H1 (cell line): ENCODE measurements around the gene EIF5A2. TPM values are rescaled to one million over a fixed set of nuclear protein-coding genes. Genes with fewer than 3 reads are reported as not detected.

Experiments used
- CTCF ChIA-PET: fragments of 300-600 bp; sonication (Branson Sonifier 250); formaldehyde crosslinking; loops from one replicate; lab custom pipeline; 2021; ENCODE audit not compliant: partially characterized antibody; lab: Charles Lee
- POLR2A ChIA-PET: fragments of 300-600 bp; sonication (Branson Sonifier 250); formaldehyde crosslinking; loops from one replicate; lab custom pipeline; 2021; ENCODE audit warnings: inconsistent platforms; ENCODE audit not compliant: partially characterized antibody; lab: Charles Lee
- DNase-seq, 2 experiments: peaks; one replicate each; pipeline versions ENCODE4 v3.0.0 to v3.0.0-alpha.2; 2010 to 2022; ENCODE audit warnings: low spot score in 2 of 2, low read depth in 1 of 2, mixed read lengths in 1 of 2
- FAIRE-seq: peaks from 2 replicates; lab custom pipeline; 2011; peaks lifted over from hg19 to GRCh38; lab: Jason Lieb, UNC
- H2AFZ ChIP-seq: 2 replicates; pipeline ENCODE4 v1.8.1; 2012; ENCODE audit warnings: low read length, inconsistent platforms
- H2AK5ac ChIP-seq: 2 replicates; pipeline ENCODE4 v1.6.1; 2013; ENCODE audit warnings: low read depth, low read length
- H2BK120ac ChIP-seq: replicated peaks from 2 replicates; pipeline ENCODE3; 2013; ENCODE audit warnings: low read depth, low read length, inconsistent platforms
- H2BK12ac ChIP-seq: 2 replicates; pipeline ENCODE4 v1.6.1; 2013; ENCODE audit warnings: low read depth, low read length
- H2BK15ac ChIP-seq: 2 replicates; pipeline ENCODE4 v1.6.1; 2013; ENCODE audit warnings: low read length
- H2BK20ac ChIP-seq: 2 replicates; pipeline ENCODE4 v1.6.1; 2013; ENCODE audit warnings: low read length
- H2BK5ac ChIP-seq: 2 replicates; pipeline ENCODE4 v1.6.1; 2013; ENCODE audit warnings: low read depth, low read length
- H3K14ac ChIP-seq: 2 replicates; pipeline ENCODE4 v1.6.1; 2013; ENCODE audit warnings: inconsistent platforms; ENCODE audit not compliant: insufficient read length
- H3K18ac ChIP-seq: 2 replicates; pipeline ENCODE4 v1.6.1; 2013; ENCODE audit warnings: low read length; ENCODE audit errors: extremely low read depth
- H3K23ac ChIP-seq: 2 replicates; pipeline ENCODE4 v1.6.1; 2013; ENCODE audit warnings: inconsistent platforms; ENCODE audit not compliant: insufficient read length
- H3K23me2 ChIP-seq: 2 replicates; pipeline ENCODE4 v1.6.1; 2013; ENCODE audit warnings: low read depth, low read length
- H3K27ac ChIP-seq: 2 replicates; pipeline ENCODE4 v1.6.1; 2011; ENCODE audit warnings: low read depth, low read length, inconsistent platforms
- H3K27me3 ChIP-seq, 4 experiments: replicated peaks in 1 of 4; 1 replicate in 1 of 4; 2 replicates in 3 of 4; pipeline versions ENCODE4 v1.6.1 to v1.8.1; 2011 to 2013; ENCODE audit warnings: low read length in 3 of 4, mild to moderate bottlenecking in 3 of 4, inconsistent platforms in 2 of 4, mixed read lengths in 2 of 4, moderate library complexity in 1 of 4; ENCODE audit not compliant: control insufficient read depth in 3 of 4, insufficient read depth in 3 of 4; ENCODE audit errors: extremely low read depth in 1 of 4
- H3K36me3 ChIP-seq, 4 experiments: 2 replicates each; pipeline versions ENCODE4 v1.6.1 to v1.8.1; 2011 to 2013; ENCODE audit warnings: mild to moderate bottlenecking in 4 of 4, low read length in 3 of 4, moderate library complexity in 2 of 4, control low read depth in 1 of 4, inconsistent platforms in 1 of 4; ENCODE audit not compliant: insufficient read depth in 4 of 4, control insufficient read depth in 2 of 4
- H3K4ac ChIP-seq: replicated peaks from 2 replicates; pipeline ENCODE3; 2013; ENCODE audit warnings: low read length, low read depth, mixed read lengths, inconsistent platforms; ENCODE audit not compliant: insufficient read length
- H3K4me1 ChIP-seq, 4 experiments: replicated peaks in 1 of 4; 1 replicate in 1 of 4; 2 replicates in 3 of 4; pipeline versions ENCODE4 v1.6.1 to v1.8.1; 2011 to 2013; ENCODE audit warnings: low read length in 3 of 4, inconsistent platforms in 2 of 4, mixed read lengths in 1 of 4; ENCODE audit not compliant: insufficient read depth in 4 of 4, control insufficient read depth in 3 of 4
- H3K4me2 ChIP-seq, 2 experiments: 2 replicates each; pipeline versions ENCODE4 v1.6.1 to v1.8.1; 2011 to 2013; ENCODE audit warnings: low read depth in 2 of 2, low read length in 2 of 2, control low read depth in 1 of 2, inconsistent platforms in 1 of 2, mild to moderate bottlenecking in 1 of 2; ENCODE audit not compliant: insufficient read depth in 1 of 2
- H3K4me3 ChIP-seq, 4 experiments: fragments of 200-600, 300-600 bp in 1 of 4; sonication (generic), shearing (Covaris generic), sonication (Bioruptor Twin) in 1 of 4; 2 replicates each; pipeline versions ENCODE4 v1.5.1 to v1.8.1; 2011 to 2016; ENCODE audit warnings: low read length in 4 of 4, low read depth in 3 of 4, control low read depth in 2 of 4, inconsistent platforms in 2 of 4, mild to moderate bottlenecking in 2 of 4, mixed read lengths in 1 of 4, moderate library complexity in 1 of 4; ENCODE audit not compliant: insufficient read depth in 2 of 4; ENCODE audit errors: extremely low read depth in 1 of 4
- H3K56ac ChIP-seq: replicated peaks from 2 replicates; pipeline ENCODE3; 2013; ENCODE audit warnings: low read depth, mild to moderate bottlenecking, mixed read lengths, low read length, inconsistent platforms; ENCODE audit not compliant: insufficient read length
- H3K79me1 ChIP-seq: 2 replicates; pipeline ENCODE4 v1.6.1; 2013; ENCODE audit warnings: low read depth, low read length, control low read depth
- H3K79me2 ChIP-seq, 2 experiments: 2 replicates each; pipeline versions ENCODE4 v1.6.1 to v1.8.1; 2012 to 2013; ENCODE audit warnings: low read length in 2 of 2, mild to moderate bottlenecking in 2 of 2, inconsistent platforms in 1 of 2; ENCODE audit not compliant: insufficient read depth in 2 of 2, control insufficient read depth in 1 of 2
- H3K9ac ChIP-seq, 4 experiments: replicated peaks in 1 of 4; 1 replicate in 1 of 4; 2 replicates in 3 of 4; pipeline versions ENCODE4 v1.6.1 to v1.8.1; 2011 to 2013; ENCODE audit warnings: low read depth in 3 of 4, low read length in 3 of 4, control low read depth in 2 of 4, mild to moderate bottlenecking in 2 of 4, moderate library complexity in 2 of 4, inconsistent platforms in 1 of 4; ENCODE audit errors: extremely low read depth in 1 of 4
- H3K9me3 ChIP-seq, 2 experiments: 2 replicates each; pipeline versions ENCODE4 v1.6.1 to v1.8.1; 2012 to 2013; ENCODE audit warnings: mild to moderate bottlenecking in 2 of 2, moderate library complexity in 2 of 2, control low read depth in 1 of 2, inconsistent platforms in 1 of 2, low read depth in 1 of 2, low read length in 1 of 2, mixed read lengths in 1 of 2; ENCODE audit not compliant: insufficient read depth in 2 of 2
- H4K20me1 ChIP-seq, 2 experiments: replicated peaks in 1 of 2; 2 replicates each; pipeline versions ENCODE3 to v1.8.1; 2011 to 2013; ENCODE audit warnings: inconsistent platforms in 2 of 2, low read length in 2 of 2, mild to moderate bottlenecking in 1 of 2; ENCODE audit not compliant: insufficient read depth in 2 of 2, control insufficient read depth in 1 of 2
- H4K5ac ChIP-seq: 2 replicates; pipeline ENCODE4 v1.6.1; 2013; ENCODE audit warnings: low read length, low read depth, mixed read lengths, inconsistent platforms; ENCODE audit not compliant: insufficient read length
- H4K8ac ChIP-seq: 2 replicates; pipeline ENCODE4 v1.8.0; 2013; ENCODE audit warnings: mild to moderate bottlenecking, moderate library complexity, low read length, inconsistent platforms; ENCODE audit not compliant: insufficient read depth; ENCODE audit errors: extremely low read depth
- H4K91ac ChIP-seq: replicated peaks from 2 replicates; pipeline ENCODE3; 2013; ENCODE audit warnings: low read length, mixed read lengths, inconsistent platforms; ENCODE audit not compliant: insufficient read length
- BRCA1 ChIP-seq: IDR thresholded peaks from 2 replicates; pipeline ENCODE4 v1.6.1; 2012; ENCODE audit warnings: low read depth, low read length, improper control_type of control experiment
- CBX8 ChIP-seq: fragments of 300-800, 300-1000 bp; sonication (generic); IDR thresholded peaks from 2 replicates; pipeline ENCODE4 v1.7.1; 2016; ENCODE audit warnings: low read depth, low read length, borderline replicate concordance
- EGR1 ChIP-seq: IDR thresholded peaks from 2 replicates; pipeline ENCODE4 v1.6.1; 2011; ENCODE audit warnings: low read depth, low read length, borderline replicate concordance
- EP300 ChIP-seq, 2 experiments: IDR thresholded peaks; 1 replicate in 1 of 2; 2 replicates in 1 of 2; pipeline ENCODE4 v1.6.1; 2011 to 2012; ENCODE audit warnings: low read depth in 2 of 2, low read length in 2 of 2, mild to moderate bottlenecking in 2 of 2, borderline replicate concordance in 1 of 2, inconsistent platforms in 1 of 2, moderate library complexity in 1 of 2
- HDAC2 ChIP-seq, 2 experiments: fragments of 300-600 bp in 1 of 2; sonication (generic) in 1 of 2; IDR thresholded peaks; 2 replicates each; pipeline ENCODE4 v1.6.1; 2011 to 2012; ENCODE audit warnings: low read depth in 2 of 2, low read length in 2 of 2, mild to moderate bottlenecking in 2 of 2, moderate library complexity in 2 of 2, borderline replicate concordance in 1 of 2, inconsistent platforms in 1 of 2
- NANOG ChIP-seq: IDR thresholded peaks from 2 replicates; pipeline ENCODE4 v1.6.1; 2011; ENCODE audit warnings: low read length, low read depth, mild to moderate bottlenecking, inconsistent platforms; ENCODE audit not compliant: insufficient read depth, poor library complexity, severe bottlenecking
- POU5F1 ChIP-seq: IDR thresholded peaks from 2 replicates; pipeline ENCODE4 v1.6.1; 2011; ENCODE audit warnings: low read depth, mild to moderate bottlenecking, low read length, moderate library complexity
- RNF2 ChIP-seq: fragments of 200-900, 300-1000 bp; sonication (generic); IDR thresholded peaks from 2 replicates; pipeline ENCODE4 v1.7.1; 2016; ENCODE audit warnings: borderline replicate concordance, low read depth, mild to moderate bottlenecking, antibody characterized with exemption, low read length; ENCODE audit not compliant: poor library complexity, severe bottlenecking; ENCODE audit errors: missing control alignments
- SAP30 ChIP-seq: fragments of 300-600 bp; sonication (generic); IDR thresholded peaks from 2 replicates; pipeline ENCODE4 v1.7.1; 2012; ENCODE audit warnings: low read length, moderate library complexity, mild to moderate bottlenecking, inconsistent platforms; ENCODE audit not compliant: insufficient read depth, insufficient replicate concordance
- SIX5 ChIP-seq: IDR thresholded peaks from 2 replicates; pipeline ENCODE4 v1.6.1; 2011; ENCODE audit warnings: mild to moderate bottlenecking, low read depth, low read length
- SRF ChIP-seq: IDR thresholded peaks from 2 replicates; pipeline ENCODE4 v1.6.1; 2011; ENCODE audit warnings: mild to moderate bottlenecking, low read depth, low read length, moderate library complexity
- WGBS, 2 experiments: shearing (Covaris generic) in 1 of 2; methylation state at CpG; one replicate each; pipeline versions ENCODE4 v1.1.6 to v1.1.7; 2013 to 2015; ENCODE audit warnings: low lambda C conversion rate in 2 of 2, mixed read lengths in 2 of 2, inconsistent platforms in 1 of 2, low coverage in 1 of 2, missing lambda C conversion rate in 1 of 2; ENCODE audit not compliant: insufficient replicate concordance in 2 of 2, insufficient coverage in 1 of 2, insufficient read length in 1 of 2; ENCODE audit errors: extremely low coverage in 1 of 2, missing lambda C conversion rate in 1 of 2; 5-methylcytosine and 5-hydroxymethylcytosine counted together
- polyA plus RNA-seq, 7 experiments: library from polyadenylated mRNA; depleted of rRNA in 3 of 7; stranded (reverse) in 5 of 7; unstranded in 2 of 7; fragments of >200 nt in 5 of 7; fragments of 200-250 nt in 2 of 7; gene quantifications; 1 replicate in 5 of 7; 2 replicates in 1 of 7; 4 replicates in 1 of 7; pipeline versions ENCODE4 v1.2.1 to v1.2.3, GENCODE V29; 2011 to 2013; ENCODE audit warnings: missing spikeins in 2 of 7, mixed read lengths in 2 of 7
- total RNA-seq: library from RNA; stranded (reverse); fragmentation: NEBNext Ultra II Directional; extraction: Animal tissue kit (Norgen Biotek cat#: 25700); gene quantifications from 2 replicates; pipeline ENCODE4 v1.2.1, GENCODE V29; 2021
- TF ChIP-seq, protein P1 (sequence below): IDR thresholded peaks from 2 replicates; pipeline ENCODE4 v1.6.1; 2011; ENCODE audit warnings: low read depth, mild to moderate bottlenecking, low read length; ENCODE audit not compliant: insufficient read depth

EIF5A2 gene
- total and polyA plus RNA-seq, 2 of the 8 experiments (the other 6 are each of a cell fraction or from before 2014, with no cell fraction given), result 1.5 to 15.0 TPM

DNA sequence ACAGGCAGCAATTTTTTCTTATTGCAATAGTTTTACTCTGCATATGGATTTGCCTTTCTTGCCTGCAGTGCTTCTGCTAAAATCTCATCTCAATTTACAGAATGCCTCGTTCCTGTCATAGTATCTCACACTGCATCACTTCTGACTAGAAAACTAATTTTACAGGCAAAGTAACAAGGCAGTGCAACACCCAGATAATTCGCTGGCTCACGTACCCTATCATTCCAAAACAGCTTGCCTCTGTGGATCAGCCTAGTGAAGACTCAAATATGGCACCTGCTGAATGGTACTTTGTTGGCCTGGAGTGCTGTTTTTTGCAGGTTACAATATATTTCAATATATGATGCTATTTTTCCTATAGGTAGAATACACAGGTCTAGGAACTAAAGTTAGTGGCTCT lies 5.3 kb downstream of the EIF5A2 start:
- Histone ChIP-seq H2BK15ac (no peak overlapping the region), H2BK5ac (no peak overlapping the region), H3K4me2 (no peak overlapping the region), H3K9ac (no peak overlapping the region), H3K18ac (no peak overlapping the region), H3K4me1 (peaks cover 0 to 5% (median 2%) of the 10 kb centered on the region in 4 experiments; a peak in 3 of 7 replicates), H3K23ac (no peak overlapping the region), H2AK5ac (no peak overlapping the region), H4K91ac (no peak overlapping the region), H4K20me1 (peaks cover 0 to 5% of the 10 kb centered on the region in 2 experiments), H3K79me1 (no peaks in the 10 kb centered on the region; the same call in 1 of the 2 replicates), H2AFZ (no peak overlapping the region), H3K27ac (no peak overlapping the region), H3K4ac (no peak overlapping the region), H4K8ac (no peak overlapping the region), H2BK120ac (no peak overlapping the region), H3K56ac (no peak overlapping the region), H3K79me2 (no peaks in the 10 kb centered on the region), H3K36me3 (no peaks in the 10 kb centered on the region; a peak in 1 of 8 replicates), H3K27me3 (peaks cover 0 to 5% (median 4%) of the 10 kb centered on the region in 4 experiments; a peak in 3 of 7 replicates), H3K9me3 (no peaks in the 10 kb centered on the region), H3K23me2 (peaks cover 5% of the 10 kb centered on the region), H2BK20ac (no peak overlapping the region), H3K14ac (no peak overlapping the region), H2BK12ac (no peak overlapping the region), H4K5ac (no peak overlapping the region), H3K4me3 (no peak overlapping the region)
- ChIA-PET POLR2A (interaction anchor here (1.8 kb wide), 1 partner anchor 33 kb away, joined by 5 read pairs; the partner anchor contains the start of gene RPL22L1), CTCF (no interaction called here)
- WGBS, 2 experiments, result 91% methylated on average over 3 of the region's 3 CpGs; no CpG with 5 or more reads in 1 of the 2 experiments
- DNase-seq (no peak), FAIRE-seq (no peak)
- TF ChIP-seq NANOG (no peak), POU5F1 (no peak), EGR1 (no peak), BRCA1 (no peak), CBX8 (no peak), SAP30 (no peak), SRF (no peak), RNF2 (no peak), HDAC2 (IDR thresholded peaks at IDR 0.05; ENCODE audit: borderline replicate concordance in 1 of 2, low read depth in 2 of 2, low read length in 2 of 2) (no peak), SIX5 (no peak), EP300 (IDR thresholded peaks at IDR 0.05; ENCODE audit: borderline replicate concordance in 1 of 2, low read depth in 2 of 2, low read length in 2 of 2) (no peak)
- TF ChIP-seq, protein P1, sequence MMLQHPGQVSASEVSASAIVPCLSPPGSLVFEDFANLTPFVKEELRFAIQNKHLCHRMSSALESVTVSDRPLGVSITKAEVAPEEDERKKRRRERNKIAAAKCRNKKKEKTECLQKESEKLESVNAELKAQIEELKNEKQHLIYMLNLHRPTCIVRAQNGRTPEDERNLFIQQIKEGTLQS, result no peak
